Fibroblast of lung (primary cell): ENCODE data around the gene SERPINI1. TPM values are rescaled to one million over a fixed set of nuclear protein-coding genes. Genes with fewer than 3 reads are reported as not detected.

Experiments used
- DNase-seq, 2 donors: peaks; one replicate each; pipeline versions ENCODE4 v3.0.0 to v3.0.0-alpha.2; 2010; ENCODE audit warnings: low read depth in 2 of 2
- H2AFZ ChIP-seq: 2 replicates; pipeline ENCODE4 v1.5.1; 2012; ENCODE audit warnings: low read length, control low read depth, inconsistent platforms
- H3K27ac ChIP-seq: 2 replicates; pipeline ENCODE4 v1.5.1; 2011; ENCODE audit warnings: low read length, control low read depth; ENCODE audit not compliant: insufficient read depth
- H3K27me3 ChIP-seq: 2 replicates; pipeline ENCODE4 v1.5.1; 2011; ENCODE audit warnings: mild to moderate bottlenecking, low read length; ENCODE audit not compliant: control insufficient read depth, insufficient read depth
- H3K36me3 ChIP-seq: 2 replicates; pipeline ENCODE4 v1.5.1; 2011; ENCODE audit warnings: low read length; ENCODE audit not compliant: control insufficient read depth, insufficient read depth
- H3K4me1 ChIP-seq: 2 replicates; pipeline ENCODE4 v1.5.1; 2011; ENCODE audit warnings: low read length; ENCODE audit not compliant: control insufficient read depth, insufficient read depth; ENCODE audit errors: extremely low read depth
- H3K4me2 ChIP-seq: 2 replicates; pipeline ENCODE4 v1.5.1; 2011; ENCODE audit warnings: low read length, control low read depth; ENCODE audit not compliant: insufficient read depth; ENCODE audit errors: extremely low read depth
- H3K4me3 ChIP-seq, 4 experiments: fragments of 200-600 bp in 1 of 4; sonication (generic) in 1 of 4; replicated peaks in 1 of 4; 2 replicates each; pipeline ENCODE4 v1.5.1; 2011 to 2016; ENCODE audit warnings: low read length in 4 of 4, low read depth in 3 of 4, mild to moderate bottlenecking in 3 of 4, control low read depth in 2 of 4, inconsistent platforms in 1 of 4, mixed read lengths in 1 of 4; ENCODE audit not compliant: insufficient read depth in 1 of 4; ENCODE audit errors: control extremely low read depth in 1 of 4
- H3K79me2 ChIP-seq: 2 replicates; pipeline ENCODE4 v1.5.1; 2012; ENCODE audit warnings: mild to moderate bottlenecking, low read length, inconsistent platforms; ENCODE audit not compliant: control insufficient read depth, insufficient read depth
- H3K9ac ChIP-seq: 2 replicates; pipeline ENCODE4 v1.5.1; 2011; ENCODE audit warnings: mild to moderate bottlenecking, low read length, control low read depth; ENCODE audit not compliant: insufficient read depth
- H3K9me3 ChIP-seq: 2 replicates; pipeline ENCODE4 v1.5.1; 2012; ENCODE audit warnings: low read depth, low read length; ENCODE audit not compliant: control insufficient read depth, insufficient read depth
- H4K20me1 ChIP-seq: 2 replicates; pipeline ENCODE4 v1.5.1; 2011; ENCODE audit warnings: low read length; ENCODE audit not compliant: control insufficient read depth, insufficient read depth; ENCODE audit errors: extremely low read depth
- CTCF ChIP-seq, 2 donors: IDR thresholded peaks in 1 of 2; conservative IDR thresholded peaks in 1 of 2; 1 replicate in 1 of 2; 2 replicates in 1 of 2; pipeline ENCODE4 v1.5.1; 2011 to 2012; ENCODE audit warnings: low read length in 2 of 2, control low read depth in 1 of 2, inconsistent platforms in 1 of 2, low read depth in 1 of 2, mild to moderate bottlenecking in 1 of 2
- EZH2 ChIP-seq: IDR thresholded peaks from 2 replicates; pipeline ENCODE4 v1.5.1; 2012; ENCODE audit warnings: low read length, control low read depth, mild to moderate bottlenecking; ENCODE audit errors: missing control alignments
- polyA plus RNA-seq, 2 donors: library from polyadenylated mRNA; depleted of rRNA in 1 of 2; stranded (reverse) in 1 of 2; unstranded in 1 of 2; fragments of >200 nt; gene quantifications; 2 replicates each; pipeline ENCODE4 v1.2.1, GENCODE V29; 2011 to 2012; ENCODE audit warnings: missing spikeins in 1 of 2
- total RNA-seq: library from RNA; depleted of rRNA; stranded (reverse); fragments of >200 nt; gene quantifications from 2 replicates; pipeline ENCODE4 v1.2.1, GENCODE V29; 2014

Gene SERPINI1
- total and polyA plus RNA-seq, 2 donors (not counting 1 experiment from before 2014, with no cell fraction given), result 3.0 to 5.8 TPM

GRCh38 chr3:167738037-167738436, 2.5 kb downstream of the SERPINI1 start:
- Histone ChIP-seq H3K4me3 (no peak overlapping the region), H2AFZ (no peak overlapping the region), H3K9me3 (no peaks in the 10 kb centered on the region), H3K79me2 (peaks cover 16% of the 10 kb centered on the region), H3K27ac (no peak overlapping the region), H3K27me3 (no peaks in the 10 kb centered on the region), H3K36me3 (no peaks in the 10 kb centered on the region), H3K4me2 (no peak overlapping the region), H3K9ac (no peak overlapping the region), H3K4me1 (peaks cover 2% of the 10 kb centered on the region), H4K20me1 (peaks cover 1% of the 10 kb centered on the region)
- no peak for TF ChIP-seq CTCF (conservative IDR thresholded peaks at IDR 0.05 in 1 of 2, IDR thresholded peaks at IDR 0.05 in 1 of 2; ENCODE audit: low read depth in 1 of 2, low read length in 2 of 2)
- TF ChIP-seq EZH2, result no peak
- DNase-seq, result no peak

- Histone ChIP-seq H3K9ac (no peak overlapping the region), H3K36me3 (no peaks in the 10 kb centered on the region), H3K4me2 (no peak overlapping the region), H2AFZ (no peak overlapping the region), H3K4me1 (no peaks in the 10 kb centered on the region), H3K4me3 (no peak overlapping the region), H3K27ac (no peak overlapping the region), H4K20me1 (no peaks in the 10 kb centered on the region), H3K27me3 (no peaks in the 10 kb centered on the region), H3K9me3 (no peaks in the 10 kb centered on the region), H3K79me2 (peaks cover 3% of the 10 kb centered on the region)
- DNase-seq, result no peak
- TF ChIP-seq CTCF (conservative IDR thresholded peaks at IDR 0.05 in 1 of 2, IDR thresholded peaks at IDR 0.05 in 1 of 2; ENCODE audit: low read depth in 1 of 2, low read length in 2 of 2), result no peak
- no peak for TF ChIP-seq EZH2
Observed at GRCh38 chr3:167739190-167739810, 3.8 kb downstream of the SERPINI1 start.

- Histone ChIP-seq H3K4me2 (no peak overlapping the region), H3K79me2 (no peaks in the 10 kb centered on the region), H3K4me1 (no peaks in the 10 kb centered on the region), H3K27me3 (no peaks in the 10 kb centered on the region), H3K4me3 (no peak overlapping the region), H3K36me3 (no peaks in the 10 kb centered on the region), H3K9ac (no peak overlapping the region), H3K27ac (no peak overlapping the region), H2AFZ (no peak overlapping the region), H4K20me1 (no peaks in the 10 kb centered on the region), H3K9me3 (no peaks in the 10 kb centered on the region)
- peak; percentile 22 to 49 for DNase-seq
- TF ChIP-seq CTCF (conservative IDR thresholded peaks at IDR 0.05 in 1 of 2, IDR thresholded peaks at IDR 0.05 in 1 of 2; ENCODE audit: low read depth in 1 of 2, low read length in 2 of 2), result peak; percentile 69 to 71
- no peak for TF ChIP-seq EZH2
Observed at GRCh38 chr3:167740961-167741587, 5.6 kb downstream of the SERPINI1 start.
